Thyroid gland (tissue), 4 donors: ENCODE results near the gene MYORG. TPM values are rescaled to one million over a fixed set of nuclear protein-coding genes. Genes with fewer than 3 reads are reported as not detected.
"Not testable (repeated sequence)": the region's sequence is repeated elsewhere in the genome, so short reads cannot be mapped to it uniquely, and the experiment has no call there.

ENCODE experiments used
- DNase-seq, 2 donors: peaks; one replicate each; pipeline ENCODE4 v3.0.0-alpha.2; 2019
- H3K27ac ChIP-seq, 3 donors: fragments of 200-600 bp; sonication (generic); 1 replicate in 2 of 3; 2 replicates in 1 of 3; pipeline ENCODE4 v1.5.1; 2016 to 2019; ENCODE audit warnings: mild to moderate bottlenecking in 1 of 3, moderate library complexity in 1 of 3
- H3K27me3 ChIP-seq: fragments of 200-600 bp; sonication (generic); one replicate; pipeline ENCODE4 v1.5.1; 2019
- H3K36me3 ChIP-seq, 2 donors: fragments of 200-600 bp; sonication (generic); one replicate each; pipeline ENCODE4 v1.5.1; 2016 to 2019
- H3K4me1 ChIP-seq, 2 donors: fragments of 200-600 bp; sonication (generic); one replicate each; pipeline ENCODE4 v1.5.1; 2017 to 2019
- H3K4me3 ChIP-seq, 3 donors: fragments of 200-600 bp; sonication (generic); replicated peaks in 1 of 3; 1 replicate in 2 of 3; 2 replicates in 1 of 3; pipeline ENCODE4 v1.5.1; 2016; ENCODE audit warnings: mild to moderate bottlenecking in 1 of 3
- H3K9me3 ChIP-seq: fragments of 200-600 bp; sonication (generic); one replicate; pipeline ENCODE4 v1.5.1; 2017
- POLR2A ChIP-seq, 2 donors: fragments of 450-650 bp; IDR thresholded peaks; one replicate each; pipeline ENCODE4 v1.6.1; 2017; ENCODE audit warnings: antibody characterized with exemption in 2 of 2, mild to moderate bottlenecking in 2 of 2, moderate library complexity in 1 of 2
- WGBS, 2 donors: methylation state at CpG; one replicate each; pipeline ENCODE4 v1.1.5; 2017; 5-methylcytosine and 5-hydroxymethylcytosine counted together
- intact Hi-C: fragments of 100-400 bp; cut with DNase I; formaldehyde crosslinking; loops from one replicate; pipeline ENCODE4 v1.15.1; 2023
- total RNA-seq, 4 donors: library from RNA; depleted of rRNA; stranded (reverse); fragments of >200 nt; gene quantifications; one replicate each; pipeline ENCODE4 v1.2.3, GENCODE V29; 2016
- TF ChIP-seq, protein P1 (sequence below), 6 experiments: fragments of 200-600 bp in 3 of 6; fragments of 450-650 bp in 3 of 6; sonication (generic) in 3 of 6; IDR thresholded peaks; one replicate each; pipeline ENCODE4 v1.5.1; 2016 to 2019; ENCODE audit warnings: antibody characterized with exemption in 6 of 6, mild to moderate bottlenecking in 2 of 6, inconsistent platforms in 1 of 6, moderate library complexity in 1 of 6

MYORG gene
- total RNA-seq, 4 donors from 2014 or later: 3.2 to 9.2 (median 6.0) TPM

DNA sequence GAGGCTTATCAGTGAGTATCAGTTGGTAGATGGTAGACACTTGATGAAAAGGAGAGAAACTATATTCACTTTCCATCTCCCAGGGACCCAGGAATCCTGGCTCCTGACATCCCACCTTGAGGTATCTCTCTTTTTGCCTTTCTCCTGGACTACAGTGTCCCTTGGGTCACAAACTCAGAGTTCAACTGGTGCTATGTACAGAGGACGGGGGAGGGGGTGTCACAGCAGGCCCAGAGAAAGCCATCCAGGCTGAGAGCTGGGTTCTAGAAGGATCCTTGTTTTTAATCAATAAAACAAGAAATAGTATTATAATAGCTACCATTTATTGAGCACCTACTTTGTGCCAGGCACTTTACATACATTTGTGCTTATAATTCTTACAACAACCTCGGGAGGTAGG lies 10.3 kb downstream of the MYORG start:
- Histone ChIP-seq H3K4me1 (no peaks in the 10 kb centered on the region), H3K36me3 (no peaks in the 10 kb centered on the region), H3K27ac (no peak overlapping the region), H3K9me3 (no peaks in the 10 kb centered on the region), H3K4me3 (no peak overlapping the region), H3K27me3 (no peaks in the 10 kb centered on the region)
- no peak for DNase-seq
- intact Hi-C loops: no loop called here
- 90% methylated on average over 2 of the region's 2 CpGs for WGBS, 2 donors
- no peak for TF ChIP-seq POLR2A (IDR thresholded peaks at IDR 0.05)
- TF ChIP-seq, protein P1, sequence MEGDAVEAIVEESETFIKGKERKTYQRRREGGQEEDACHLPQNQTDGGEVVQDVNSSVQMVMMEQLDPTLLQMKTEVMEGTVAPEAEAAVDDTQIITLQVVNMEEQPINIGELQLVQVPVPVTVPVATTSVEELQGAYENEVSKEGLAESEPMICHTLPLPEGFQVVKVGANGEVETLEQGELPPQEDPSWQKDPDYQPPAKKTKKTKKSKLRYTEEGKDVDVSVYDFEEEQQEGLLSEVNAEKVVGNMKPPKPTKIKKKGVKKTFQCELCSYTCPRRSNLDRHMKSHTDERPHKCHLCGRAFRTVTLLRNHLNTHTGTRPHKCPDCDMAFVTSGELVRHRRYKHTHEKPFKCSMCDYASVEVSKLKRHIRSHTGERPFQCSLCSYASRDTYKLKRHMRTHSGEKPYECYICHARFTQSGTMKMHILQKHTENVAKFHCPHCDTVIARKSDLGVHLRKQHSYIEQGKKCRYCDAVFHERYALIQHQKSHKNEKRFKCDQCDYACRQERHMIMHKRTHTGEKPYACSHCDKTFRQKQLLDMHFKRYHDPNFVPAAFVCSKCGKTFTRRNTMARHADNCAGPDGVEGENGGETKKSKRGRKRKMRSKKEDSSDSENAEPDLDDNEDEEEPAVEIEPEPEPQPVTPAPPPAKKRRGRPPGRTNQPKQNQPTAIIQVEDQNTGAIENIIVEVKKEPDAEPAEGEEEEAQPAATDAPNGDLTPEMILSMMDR (IDR thresholded peaks at IDR 0.05): no peak

DNA sequence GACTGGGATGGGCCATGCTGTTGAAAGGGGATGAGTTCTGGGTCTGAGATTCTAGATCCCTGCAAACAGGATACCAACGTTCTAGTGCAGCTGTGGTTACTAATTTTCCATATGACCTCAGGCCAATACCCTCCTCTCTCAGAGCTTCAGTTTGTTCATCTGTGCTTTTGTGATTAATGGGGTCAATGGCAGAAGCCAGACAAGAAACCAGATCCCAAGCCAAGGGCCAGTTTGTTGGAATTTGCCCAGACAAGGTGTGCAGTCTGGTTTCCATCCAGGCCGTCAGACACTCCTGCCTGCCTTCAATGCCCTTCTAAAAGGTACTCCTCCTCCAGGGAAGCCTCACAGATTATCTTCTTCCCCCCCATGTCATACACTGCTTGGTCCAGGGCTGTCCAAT lies 11.4 kb downstream of the MYORG start:
- Histone ChIP-seq H3K4me3 (no peak overlapping the region), H3K27me3 (no peaks in the 10 kb centered on the region), H3K36me3 (no peaks in the 10 kb centered on the region), H3K27ac (no peak overlapping the region), H3K9me3 (no peaks in the 10 kb centered on the region), H3K4me1 (no peaks in the 10 kb centered on the region)
- WGBS, 2 donors: 81 to 88% methylated on average over 2 of the region's 2 CpGs
- intact Hi-C loops: no loop called here
- DNase-seq: no peak
- TF ChIP-seq, protein P1 (IDR thresholded peaks at IDR 0.05): no peak
- no peak for TF ChIP-seq POLR2A (IDR thresholded peaks at IDR 0.05)

DNA sequence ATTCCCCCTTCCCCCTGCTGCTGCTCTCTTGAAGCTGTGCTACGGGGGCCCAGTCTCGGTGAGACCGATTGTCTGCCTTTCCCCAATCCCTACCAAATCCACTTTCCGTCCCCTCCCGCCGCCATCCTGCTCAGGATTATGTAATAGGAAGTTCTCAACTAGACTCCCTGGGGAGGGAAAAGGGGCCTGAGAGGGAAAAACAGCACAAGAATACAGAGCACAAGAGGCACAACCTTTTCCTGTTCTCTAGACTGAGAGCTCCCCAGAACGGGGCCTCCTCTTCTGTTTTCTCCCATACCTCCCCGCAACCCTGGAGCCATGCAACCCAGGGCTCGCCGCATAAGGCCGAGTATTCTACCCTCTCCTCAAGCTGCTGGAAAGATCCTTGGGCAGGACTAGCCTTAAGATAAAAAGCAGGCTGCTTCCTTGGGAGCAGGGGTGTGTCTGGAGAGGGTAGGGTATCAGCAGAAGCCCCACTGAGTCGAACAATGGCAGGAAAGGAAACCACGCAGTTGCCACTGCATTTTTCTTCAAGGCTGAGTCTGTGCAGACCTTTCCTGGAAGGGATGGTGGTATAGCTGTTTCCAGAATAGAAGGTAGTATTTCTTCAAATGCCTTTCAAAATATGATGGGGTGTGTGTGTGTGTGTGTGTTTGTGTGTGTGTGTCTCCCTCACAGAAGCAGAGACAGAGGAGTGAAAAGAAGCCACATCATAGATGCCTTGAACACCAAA lies 12.9 kb downstream of the MYORG start:
- Histone ChIP-seq H3K4me3 (no peak overlapping the region), H3K4me1 (no peaks in the 10 kb centered on the region), H3K27me3 (no peaks in the 10 kb centered on the region), H3K27ac (no peak overlapping the region), H3K36me3 (no peaks in the 10 kb centered on the region), H3K9me3 (no peaks in the 10 kb centered on the region)
- DNase-seq: no peak
- intact Hi-C loops: no loop called here
- WGBS, 2 donors: 47 to 55% methylated on average over 13 of the region's 13 CpGs
- TF ChIP-seq, protein P1 (IDR thresholded peaks at IDR 0.05): no peak
- TF ChIP-seq POLR2A (IDR thresholded peaks at IDR 0.05): no peak

DNA sequence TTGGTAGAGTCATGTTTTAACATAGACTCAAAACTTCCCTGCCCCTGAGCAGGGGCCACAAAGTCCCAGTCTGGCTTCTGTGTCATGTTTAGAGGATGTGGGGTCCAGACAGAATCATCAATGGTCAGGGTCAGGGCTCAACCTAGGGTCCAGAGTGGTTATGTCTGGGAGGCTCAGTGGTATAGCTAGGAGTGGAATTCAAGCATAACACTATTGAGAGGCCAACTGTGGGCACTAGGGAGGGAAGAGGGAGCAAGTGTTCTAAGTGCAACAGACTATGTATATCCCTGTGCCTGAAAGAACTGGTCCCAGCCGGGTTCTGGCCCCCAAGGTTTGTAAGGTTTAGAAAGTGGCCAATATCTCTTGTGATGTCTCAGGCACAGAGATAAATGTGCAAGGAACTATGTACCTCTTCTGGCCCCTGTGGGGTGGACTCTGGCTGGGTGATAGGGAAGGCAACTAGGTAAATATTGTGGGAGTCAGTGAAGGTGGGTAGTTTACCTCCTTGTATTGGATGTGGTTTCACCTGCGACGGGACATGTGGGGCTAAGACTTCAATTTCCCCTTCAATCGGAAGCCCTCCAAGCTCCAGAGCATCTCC lies 14.0 kb downstream of the MYORG start:
- no peak for TF ChIP-seq POLR2A (IDR thresholded peaks at IDR 0.05)
- TF ChIP-seq, protein P1 (IDR thresholded peaks at IDR 0.05): no peak
- H3K4me3 ChIP-seq: no peak overlapping the region
- DNase-seq: no peak
- no peaks in the 10 kb centered on the region for H3K9me3 ChIP-seq
- no peaks in the 10 kb centered on the region for H3K36me3 ChIP-seq
- 75 to 92% methylated on average over 4 of the region's 4 CpGs for WGBS, 2 donors
- intact Hi-C loops: no loop called here
- no peaks in the 10 kb centered on the region for H3K4me1 ChIP-seq
- no peaks in the 10 kb centered on the region for H3K27me3 ChIP-seq
- H3K27ac ChIP-seq: no peak overlapping the region

DNA sequence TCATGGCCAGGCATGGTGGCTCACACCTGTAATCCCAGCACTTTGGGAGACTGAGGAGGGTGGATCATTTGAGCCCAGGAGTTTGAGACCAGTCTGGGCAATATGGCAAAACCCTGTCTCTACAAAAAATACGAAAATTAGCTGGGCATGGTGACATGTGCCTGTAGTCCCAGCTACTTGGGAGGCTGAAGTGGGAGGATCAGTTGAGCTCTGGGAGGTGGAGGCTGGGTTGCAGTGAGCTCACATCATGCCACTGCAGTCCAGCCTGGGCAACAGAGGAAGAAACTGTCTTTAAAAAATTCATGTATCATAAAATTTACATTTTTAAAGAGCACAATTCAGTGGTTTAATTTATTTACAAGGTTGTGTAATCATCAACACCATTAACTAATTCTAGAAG lies 23.7 kb downstream of the MYORG start:
- H3K27ac ChIP-seq, H3K27me3 ChIP-seq, DNase-seq, H3K9me3 ChIP-seq, H3K36me3 ChIP-seq, H3K4me3 ChIP-seq, intact Hi-C loops, H3K4me1 ChIP-seq: not testable (repeated sequence)
- 96 to 100% methylated on average over 1 of the region's 1 CpG for WGBS, 2 donors

DNA sequence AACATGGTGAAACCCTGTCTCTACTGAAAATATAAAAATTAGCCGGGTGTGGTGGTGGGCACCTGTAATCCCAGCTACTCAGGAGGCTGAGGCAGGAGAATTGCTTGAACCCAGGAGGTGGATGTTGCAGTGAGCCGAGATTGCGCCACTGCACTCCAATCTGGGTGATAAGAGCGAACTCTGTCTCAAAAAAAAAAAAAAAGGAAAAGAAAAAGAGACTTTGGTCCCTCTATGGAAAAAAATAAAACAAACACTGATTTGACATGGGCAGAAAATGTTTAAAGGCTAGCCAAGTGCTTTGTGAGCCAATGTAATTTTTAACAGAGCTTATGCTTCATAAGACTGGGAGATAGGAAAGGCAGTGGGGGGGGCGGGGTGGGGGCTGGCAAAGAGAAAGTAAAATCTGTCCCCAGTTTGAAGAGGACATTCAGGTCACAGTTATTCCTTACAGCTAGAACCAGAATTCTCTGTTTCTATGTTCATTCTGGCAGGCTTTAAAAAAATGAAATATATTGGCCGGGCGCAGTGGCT lies 24.5 kb downstream of the MYORG start:
- H3K27me3 ChIP-seq, H3K4me1 ChIP-seq, H3K36me3 ChIP-seq, H3K4me3 ChIP-seq, H3K27ac ChIP-seq, H3K9me3 ChIP-seq, DNase-seq, intact Hi-C loops: not testable (repeated sequence)
- 83 to 87% methylated on average over 7 of the region's 7 CpGs for WGBS, 2 donors
